H1 (cell line): Measurements from ENCODE around the gene PHLPP1. TPM values are rescaled to one million over a fixed set of nuclear protein-coding genes. Genes with fewer than 3 reads are reported as not detected.

Source experiments
- CTCF ChIA-PET: fragments of 300-600 bp; sonication (Branson Sonifier 250); formaldehyde crosslinking; loops from one replicate; lab custom pipeline; 2021; ENCODE audit not compliant: partially characterized antibody; lab: Charles Lee
- POLR2A ChIA-PET: fragments of 300-600 bp; sonication (Branson Sonifier 250); formaldehyde crosslinking; loops from one replicate; lab custom pipeline; 2021; ENCODE audit warnings: inconsistent platforms; ENCODE audit not compliant: partially characterized antibody; lab: Charles Lee
- DNase-seq, 2 experiments: peaks; one replicate each; pipeline versions ENCODE4 v3.0.0 to v3.0.0-alpha.2; 2010 to 2022; ENCODE audit warnings: low spot score in 2 of 2, low read depth in 1 of 2, mixed read lengths in 1 of 2
- FAIRE-seq: peaks from 2 replicates; lab custom pipeline; 2011; peaks lifted over from hg19 to GRCh38; lab: Jason Lieb, UNC
- H2AFZ ChIP-seq: 2 replicates; pipeline ENCODE4 v1.8.1; 2012; ENCODE audit warnings: low read length, inconsistent platforms
- H2AK5ac ChIP-seq: 2 replicates; pipeline ENCODE4 v1.6.1; 2013; ENCODE audit warnings: low read depth, low read length
- H2BK120ac ChIP-seq: replicated peaks from 2 replicates; pipeline ENCODE3; 2013; ENCODE audit warnings: low read depth, low read length, inconsistent platforms
- H2BK12ac ChIP-seq: 2 replicates; pipeline ENCODE4 v1.6.1; 2013; ENCODE audit warnings: low read depth, low read length
- H2BK15ac ChIP-seq: 2 replicates; pipeline ENCODE4 v1.6.1; 2013; ENCODE audit warnings: low read length
- H2BK20ac ChIP-seq: 2 replicates; pipeline ENCODE4 v1.6.1; 2013; ENCODE audit warnings: low read length
- H2BK5ac ChIP-seq: 2 replicates; pipeline ENCODE4 v1.6.1; 2013; ENCODE audit warnings: low read depth, low read length
- H3K14ac ChIP-seq: 2 replicates; pipeline ENCODE4 v1.6.1; 2013; ENCODE audit warnings: inconsistent platforms; ENCODE audit not compliant: insufficient read length
- H3K18ac ChIP-seq: 2 replicates; pipeline ENCODE4 v1.6.1; 2013; ENCODE audit warnings: low read length; ENCODE audit errors: extremely low read depth
- H3K23ac ChIP-seq: 2 replicates; pipeline ENCODE4 v1.6.1; 2013; ENCODE audit warnings: inconsistent platforms; ENCODE audit not compliant: insufficient read length
- H3K23me2 ChIP-seq: 2 replicates; pipeline ENCODE4 v1.6.1; 2013; ENCODE audit warnings: low read depth, low read length
- H3K27ac ChIP-seq: 2 replicates; pipeline ENCODE4 v1.6.1; 2011; ENCODE audit warnings: low read depth, low read length, inconsistent platforms
- H3K27me3 ChIP-seq, 4 experiments: replicated peaks in 1 of 4; 1 replicate in 1 of 4; 2 replicates in 3 of 4; pipeline versions ENCODE4 v1.6.1 to v1.8.1; 2011 to 2013; ENCODE audit warnings: low read length in 3 of 4, mild to moderate bottlenecking in 3 of 4, inconsistent platforms in 2 of 4, mixed read lengths in 2 of 4, moderate library complexity in 1 of 4; ENCODE audit not compliant: control insufficient read depth in 3 of 4, insufficient read depth in 3 of 4; ENCODE audit errors: extremely low read depth in 1 of 4
- H3K36me3 ChIP-seq, 4 experiments: 2 replicates each; pipeline versions ENCODE4 v1.6.1 to v1.8.1; 2011 to 2013; ENCODE audit warnings: mild to moderate bottlenecking in 4 of 4, low read length in 3 of 4, moderate library complexity in 2 of 4, control low read depth in 1 of 4, inconsistent platforms in 1 of 4; ENCODE audit not compliant: insufficient read depth in 4 of 4, control insufficient read depth in 2 of 4
- H3K4ac ChIP-seq: replicated peaks from 2 replicates; pipeline ENCODE3; 2013; ENCODE audit warnings: low read length, low read depth, mixed read lengths, inconsistent platforms; ENCODE audit not compliant: insufficient read length
- H3K4me1 ChIP-seq, 4 experiments: replicated peaks in 1 of 4; 1 replicate in 1 of 4; 2 replicates in 3 of 4; pipeline versions ENCODE4 v1.6.1 to v1.8.1; 2011 to 2013; ENCODE audit warnings: low read length in 3 of 4, inconsistent platforms in 2 of 4, mixed read lengths in 1 of 4; ENCODE audit not compliant: insufficient read depth in 4 of 4, control insufficient read depth in 3 of 4
- H3K4me2 ChIP-seq, 2 experiments: 2 replicates each; pipeline versions ENCODE4 v1.6.1 to v1.8.1; 2011 to 2013; ENCODE audit warnings: low read depth in 2 of 2, low read length in 2 of 2, control low read depth in 1 of 2, inconsistent platforms in 1 of 2, mild to moderate bottlenecking in 1 of 2; ENCODE audit not compliant: insufficient read depth in 1 of 2
- H3K4me3 ChIP-seq, 4 experiments: fragments of 200-600, 300-600 bp in 1 of 4; sonication (generic), shearing (Covaris generic), sonication (Bioruptor Twin) in 1 of 4; 2 replicates each; pipeline versions ENCODE4 v1.5.1 to v1.8.1; 2011 to 2016; ENCODE audit warnings: low read length in 4 of 4, low read depth in 3 of 4, control low read depth in 2 of 4, inconsistent platforms in 2 of 4, mild to moderate bottlenecking in 2 of 4, mixed read lengths in 1 of 4, moderate library complexity in 1 of 4; ENCODE audit not compliant: insufficient read depth in 2 of 4; ENCODE audit errors: extremely low read depth in 1 of 4
- H3K56ac ChIP-seq: replicated peaks from 2 replicates; pipeline ENCODE3; 2013; ENCODE audit warnings: low read depth, mild to moderate bottlenecking, mixed read lengths, low read length, inconsistent platforms; ENCODE audit not compliant: insufficient read length
- H3K79me1 ChIP-seq: 2 replicates; pipeline ENCODE4 v1.6.1; 2013; ENCODE audit warnings: low read depth, low read length, control low read depth
- H3K79me2 ChIP-seq, 2 experiments: 2 replicates each; pipeline versions ENCODE4 v1.6.1 to v1.8.1; 2012 to 2013; ENCODE audit warnings: low read length in 2 of 2, mild to moderate bottlenecking in 2 of 2, inconsistent platforms in 1 of 2; ENCODE audit not compliant: insufficient read depth in 2 of 2, control insufficient read depth in 1 of 2
- H3K9ac ChIP-seq, 4 experiments: replicated peaks in 1 of 4; 1 replicate in 1 of 4; 2 replicates in 3 of 4; pipeline versions ENCODE4 v1.6.1 to v1.8.1; 2011 to 2013; ENCODE audit warnings: low read depth in 3 of 4, low read length in 3 of 4, control low read depth in 2 of 4, mild to moderate bottlenecking in 2 of 4, moderate library complexity in 2 of 4, inconsistent platforms in 1 of 4; ENCODE audit errors: extremely low read depth in 1 of 4
- H3K9me3 ChIP-seq, 2 experiments: 2 replicates each; pipeline versions ENCODE4 v1.6.1 to v1.8.1; 2012 to 2013; ENCODE audit warnings: mild to moderate bottlenecking in 2 of 2, moderate library complexity in 2 of 2, control low read depth in 1 of 2, inconsistent platforms in 1 of 2, low read depth in 1 of 2, low read length in 1 of 2, mixed read lengths in 1 of 2; ENCODE audit not compliant: insufficient read depth in 2 of 2
- H4K20me1 ChIP-seq, 2 experiments: replicated peaks in 1 of 2; 2 replicates each; pipeline versions ENCODE3 to v1.8.1; 2011 to 2013; ENCODE audit warnings: inconsistent platforms in 2 of 2, low read length in 2 of 2, mild to moderate bottlenecking in 1 of 2; ENCODE audit not compliant: insufficient read depth in 2 of 2, control insufficient read depth in 1 of 2
- H4K5ac ChIP-seq: 2 replicates; pipeline ENCODE4 v1.6.1; 2013; ENCODE audit warnings: low read length, low read depth, mixed read lengths, inconsistent platforms; ENCODE audit not compliant: insufficient read length
- H4K8ac ChIP-seq: 2 replicates; pipeline ENCODE4 v1.8.0; 2013; ENCODE audit warnings: mild to moderate bottlenecking, moderate library complexity, low read length, inconsistent platforms; ENCODE audit not compliant: insufficient read depth; ENCODE audit errors: extremely low read depth
- H4K91ac ChIP-seq: replicated peaks from 2 replicates; pipeline ENCODE3; 2013; ENCODE audit warnings: low read length, mixed read lengths, inconsistent platforms; ENCODE audit not compliant: insufficient read length
- BRCA1 ChIP-seq: IDR thresholded peaks from 2 replicates; pipeline ENCODE4 v1.6.1; 2012; ENCODE audit warnings: low read depth, low read length, improper control_type of control experiment
- CHD2 ChIP-seq: IDR thresholded peaks from 2 replicates; pipeline ENCODE4 v1.6.1; 2012; ENCODE audit warnings: low read length, improper control_type of control experiment
- CTCF ChIP-seq, 3 experiments: IDR thresholded peaks; 1 replicate in 2 of 3; 2 replicates in 1 of 3; pipeline versions ENCODE4 v1.5.1 to v1.6.1; 2011; ENCODE audit warnings: low read length in 3 of 3, mild to moderate bottlenecking in 3 of 3, inconsistent platforms in 2 of 3, low read depth in 1 of 3, moderate library complexity in 1 of 3; ENCODE audit not compliant: insufficient read depth in 1 of 3; ENCODE audit errors: control extremely low read depth in 1 of 3
- HDAC6 ChIP-seq: IDR thresholded peaks from one replicate; pipeline ENCODE4 v1.7.1; 2012; ENCODE audit warnings: low read depth, mild to moderate bottlenecking, inconsistent platforms, low read length, moderate library complexity
- JUN ChIP-seq: IDR thresholded peaks from 2 replicates; pipeline ENCODE4 v1.6.1; 2011; ENCODE audit warnings: low read depth, mild to moderate bottlenecking, improper control_type of control experiment, low read length
- JUND ChIP-seq: IDR thresholded peaks from 2 replicates; pipeline ENCODE4 v1.6.1; 2011; ENCODE audit warnings: mild to moderate bottlenecking, improper control_type of control experiment, low read length
- KDM5A ChIP-seq: fragments of 200-600 bp; IDR thresholded peaks from 2 replicates; pipeline ENCODE4 v1.7.1; 2012; ENCODE audit warnings: mild to moderate bottlenecking, low read length, inconsistent platforms, mixed read lengths
- TAF1 ChIP-seq: IDR thresholded peaks from 2 replicates; pipeline ENCODE4 v1.6.1; 2011; ENCODE audit warnings: mild to moderate bottlenecking, low read depth, low read length
- WGBS, 2 experiments: shearing (Covaris generic) in 1 of 2; methylation state at CpG; one replicate each; pipeline versions ENCODE4 v1.1.6 to v1.1.7; 2013 to 2015; ENCODE audit warnings: low lambda C conversion rate in 2 of 2, mixed read lengths in 2 of 2, inconsistent platforms in 1 of 2, low coverage in 1 of 2, missing lambda C conversion rate in 1 of 2; ENCODE audit not compliant: insufficient replicate concordance in 2 of 2, insufficient coverage in 1 of 2, insufficient read length in 1 of 2; ENCODE audit errors: extremely low coverage in 1 of 2, missing lambda C conversion rate in 1 of 2; 5-methylcytosine and 5-hydroxymethylcytosine counted together
- long read RNA-seq, 2 experiments: library from RNA in 1 of 2; library from capped mRNA in 1 of 2; stranded (forward); transcript quantifications; one replicate each; pipeline ENCODE4 v2.0.0, GENCODE V29; 2021; ENCODE audit warnings: inconsistent platforms in 1 of 2
- polyA minus RNA-seq, 3 experiments: library from RNA; depleted of rRNA, polyadenylated mRNA; stranded (reverse); fragments of >200 nt; gene quantifications; 1 replicate in 2 of 3; 2 replicates in 1 of 3; pipeline ENCODE4 v1.2.3, GENCODE V29; 2011
- polyA plus RNA-seq, 7 experiments: library from polyadenylated mRNA; depleted of rRNA in 3 of 7; stranded (reverse) in 5 of 7; unstranded in 2 of 7; fragments of >200 nt in 5 of 7; fragments of 200-250 nt in 2 of 7; gene quantifications; 1 replicate in 5 of 7; 2 replicates in 1 of 7; 4 replicates in 1 of 7; pipeline versions ENCODE4 v1.2.1 to v1.2.3, GENCODE V29; 2011 to 2013; ENCODE audit warnings: missing spikeins in 2 of 7, mixed read lengths in 2 of 7
- total RNA-seq: library from RNA; stranded (reverse); fragmentation: NEBNext Ultra II Directional; extraction: Animal tissue kit (Norgen Biotek cat#: 25700); gene quantifications from 2 replicates; pipeline ENCODE4 v1.2.1, GENCODE V29; 2021

PHLPP1 gene
- 66.3 and 67.4 TPM in 2 replicates for total RNA-seq
- polyA plus RNA-seq (2011; rRNA removed): 26.6 and 28.0 TPM in 2 replicates
- polyA plus RNA-seq (2011; cell fraction: cytosol; rRNA removed): 23.4 TPM
- 34.7 TPM for polyA plus RNA-seq (2011; cell fraction: nucleus; rRNA removed)
- 25.6 to 34.5 TPM (median 29.9 TPM) in 4 replicates for polyA plus RNA-seq (2012, experiment 1 of 2)
- 10.4 TPM for polyA plus RNA-seq (2012, experiment 2 of 2)
- polyA plus RNA-seq (2013, experiment 1 of 2): 24.5 TPM
- 25.0 TPM for polyA plus RNA-seq (2013, experiment 2 of 2)
- polyA minus RNA-seq (2011; rRNA and poly(A)+ RNA removed): 52.5 and 99.6 TPM in 2 replicates
- 46.8 TPM for polyA minus RNA-seq (2011; cell fraction: cytosol; rRNA and poly(A)+ RNA removed)
- polyA minus RNA-seq (2011; cell fraction: nucleus; rRNA and poly(A)+ RNA removed): 82.8 TPM
- long read RNA-seq, experiment 1, full-length matches to known transcripts: 10 of 52 reads
- long read RNA-seq, experiment 1, partial matches to known transcripts: 34 of 52 reads
- long read RNA-seq, experiment 1, other reads (novel, unspliced or antisense): 8 of 52 reads
- long read RNA-seq, experiment 2: 0 reads

GRCh38 chr18:62715436-62715758 lies at the start of gene PHLPP1:
Gene PHLPP1, plus strand, starts transcription at chr18:62715541. Its CDS starts 143 bp downstream, at chr18:62715684.
- peak within 1 kb of the TSS; percentile 83 for H2BK5ac ChIP-seq
- no peak within 1 kb of the TSS for H3K14ac ChIP-seq
- peak within 1 kb of the TSS; percentile 16; the same call in 1 of the 2 replicates for H2BK20ac ChIP-seq
- peak within 1 kb of the TSS; percentile 81 for H3K18ac ChIP-seq
- no peak within 1 kb of the TSS for H2AK5ac ChIP-seq
- H3K23ac ChIP-seq: no peak within 1 kb of the TSS
- peak within 1 kb of the TSS; percentile 66 to 81 (median 70) for H3K4me3 ChIP-seq
- H3K56ac ChIP-seq: peak within 1 kb of the TSS; percentile 84
- peak within 1 kb of the TSS; percentile 94 for H3K27ac ChIP-seq
- ChIA-PET POLR2A (interaction anchor here (0.5 to 2.6 kb wide), 13 partner anchors 13 to 278 kb away, joined by 3 to 15 read pairs (median 4); no protein-coding TSS in a partner anchor), CTCF (interaction anchor here (0.6 to 2.1 kb wide), 13 partner anchors 10 to 723 kb away, joined by 3 to 8 read pairs (median 4); no protein-coding TSS in a partner anchor)
- H3K4ac ChIP-seq: peak within 1 kb of the TSS; percentile 49
- peak within 1 kb of the TSS; percentile 76 to 96 (median 88) for H3K9ac ChIP-seq
- peak within 1 kb of the TSS; percentile 93; the same call in 1 of the 2 replicates for H2AFZ ChIP-seq
- DNase-seq: no peak
- H3K79me1 ChIP-seq: no peaks in the 10 kb centered on the region
- WGBS, 2 experiments: 0% methylated on average over 2 of the region's 46 CpGs; no CpG with 5 or more reads in 1 of the 2 experiments
- H2BK120ac ChIP-seq: no peak within 1 kb of the TSS
- peak within 1 kb of the TSS; percentile 95 for H4K8ac ChIP-seq
- peak within 1 kb of the TSS; percentile 41; the same call in 1 of the 2 replicates for H2BK15ac ChIP-seq
- peak within 1 kb of the TSS; percentile 79 for H4K5ac ChIP-seq
- peaks cover 7% of the 10 kb centered on the region for H3K23me2 ChIP-seq
- no peaks in the 10 kb centered on the region for H3K27me3 ChIP-seq
- peak within 1 kb of the TSS; percentile 95 for H2BK12ac ChIP-seq
- H3K79me2 ChIP-seq: peaks cover 20 to 45% of the 10 kb centered on the region in 2 experiments
- no peak for FAIRE-seq
- H4K20me1 ChIP-seq: peaks cover 8 to 15% of the 10 kb centered on the region in 2 experiments
- peak within 1 kb of the TSS; percentile 88 to 90 for H3K4me2 ChIP-seq
- peak within 1 kb of the TSS; percentile 92 for H4K91ac ChIP-seq
- no peaks in the 10 kb centered on the region for H3K36me3 ChIP-seq
- no peaks in the 10 kb centered on the region for H3K9me3 ChIP-seq
- peaks cover 0 to 13% (median 8%) of the 10 kb centered on the region in 4 experiments; a peak in 5 of 7 replicates for H3K4me1 ChIP-seq
- TF ChIP-seq HDAC6 (no peak), BRCA1 (no peak), JUND (no peak), KDM5A (no peak), CHD2 (no peak), TAF1 (peak; percentile 63; the same call in 1 of the 2 replicates), JUN (no peak), CTCF (IDR thresholded peaks at IDR 0.05; ENCODE audit: control extremely low read depth in 1 of 3, insufficient read depth in 1 of 3, low read depth in 1 of 3, low read length in 3 of 3) (no peak)
